GM13977 (cell line): ENCODE results near the gene ARHGAP10.
"Not testable (repeated sequence)": the region's sequence is repeated elsewhere in the genome, so short reads cannot be mapped to it uniquely, and the experiment has no call there.

Experiments
- DNase-seq: peaks from one replicate; pipeline ENCODE4 v3.0.0; 2012; ENCODE audit warnings: low spot score
- in situ Hi-C: fragments of 300-500 bp; cut with MboI; formaldehyde crosslinking; loops from one replicate; pipeline ENCODE4 v1.12.0; 2022; ENCODE audit warnings: low sequenced_read_pairs, low pct_unique_long_range_greater_than_20kb, mixed read lengths, inconsistent platforms; ENCODE audit not compliant: unreplicated experiment
- TF ChIP-seq, protein P1 (sequence below): IDR thresholded peaks from 2 replicates; pipeline ENCODE4 v1.5.1; 2012; ENCODE audit warnings: mild to moderate bottlenecking, control low read depth; ENCODE audit not compliant: insufficient read depth; ENCODE audit errors: extremely low read depth, missing control alignments

ARHGAP10 gene

DNA sequence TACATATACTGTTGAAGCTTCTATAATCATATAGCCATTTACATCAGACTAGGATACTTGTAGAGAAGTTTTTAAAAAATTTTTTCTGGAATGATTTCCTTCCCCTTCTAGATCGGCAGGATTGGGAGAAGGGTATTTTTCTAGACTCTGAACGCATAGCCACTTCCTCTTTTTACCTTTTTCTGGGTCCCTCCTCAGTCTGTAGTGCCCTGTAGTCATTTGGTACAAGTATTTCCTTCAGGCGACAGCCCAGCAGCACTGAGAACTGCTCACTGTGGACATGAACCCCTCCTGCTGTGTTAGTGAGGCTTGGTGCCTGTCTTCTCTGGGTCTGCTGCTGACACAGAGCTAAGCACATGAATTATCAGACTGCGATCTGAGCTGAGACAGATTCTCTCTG is 255.4 kb downstream of the ARHGAP10 start:
- in situ Hi-C loops, result no loop called here
- TF ChIP-seq, protein P1, sequence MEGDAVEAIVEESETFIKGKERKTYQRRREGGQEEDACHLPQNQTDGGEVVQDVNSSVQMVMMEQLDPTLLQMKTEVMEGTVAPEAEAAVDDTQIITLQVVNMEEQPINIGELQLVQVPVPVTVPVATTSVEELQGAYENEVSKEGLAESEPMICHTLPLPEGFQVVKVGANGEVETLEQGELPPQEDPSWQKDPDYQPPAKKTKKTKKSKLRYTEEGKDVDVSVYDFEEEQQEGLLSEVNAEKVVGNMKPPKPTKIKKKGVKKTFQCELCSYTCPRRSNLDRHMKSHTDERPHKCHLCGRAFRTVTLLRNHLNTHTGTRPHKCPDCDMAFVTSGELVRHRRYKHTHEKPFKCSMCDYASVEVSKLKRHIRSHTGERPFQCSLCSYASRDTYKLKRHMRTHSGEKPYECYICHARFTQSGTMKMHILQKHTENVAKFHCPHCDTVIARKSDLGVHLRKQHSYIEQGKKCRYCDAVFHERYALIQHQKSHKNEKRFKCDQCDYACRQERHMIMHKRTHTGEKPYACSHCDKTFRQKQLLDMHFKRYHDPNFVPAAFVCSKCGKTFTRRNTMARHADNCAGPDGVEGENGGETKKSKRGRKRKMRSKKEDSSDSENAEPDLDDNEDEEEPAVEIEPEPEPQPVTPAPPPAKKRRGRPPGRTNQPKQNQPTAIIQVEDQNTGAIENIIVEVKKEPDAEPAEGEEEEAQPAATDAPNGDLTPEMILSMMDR, result no peak
- no peak for DNase-seq

DNA sequence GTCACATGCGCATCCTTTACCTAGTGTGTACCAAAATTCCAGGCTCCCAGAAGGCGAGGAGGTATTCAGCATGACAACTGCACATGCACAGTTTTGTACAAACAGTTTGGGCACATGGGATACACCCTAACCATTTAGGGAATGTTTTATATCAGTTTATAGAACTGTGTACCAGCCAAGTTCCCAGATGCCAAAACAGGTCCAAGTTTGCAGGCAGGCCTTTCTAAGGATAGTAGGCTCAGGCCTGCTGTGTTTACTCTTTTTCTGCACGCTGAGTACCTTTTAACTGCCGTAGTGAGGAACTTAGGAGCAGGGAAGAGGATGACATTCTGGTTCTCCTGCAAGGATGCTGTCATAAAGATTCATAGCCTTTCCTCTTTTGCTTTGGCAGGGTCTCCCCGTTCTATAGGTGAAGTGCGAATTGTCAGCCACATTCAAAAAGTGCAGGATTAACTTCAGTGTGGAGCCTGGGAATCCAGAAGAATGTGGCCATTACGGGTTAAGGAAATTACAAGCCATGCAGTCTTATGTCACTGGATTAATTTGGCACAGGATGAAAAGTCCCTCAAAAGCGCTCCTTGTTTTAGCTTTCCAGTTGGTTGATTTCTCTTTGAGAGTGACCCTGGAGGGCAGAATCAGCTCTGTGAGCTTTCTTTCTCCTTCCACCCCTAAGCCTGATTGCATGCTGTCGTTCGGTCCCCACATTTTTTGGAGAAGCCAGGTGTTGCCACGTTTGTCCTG is 259.8 kb downstream of the ARHGAP10 start:
- in situ Hi-C loops, result no loop called here
- TF ChIP-seq, protein P1, result no peak
- DNase-seq, result no peak

DNA sequence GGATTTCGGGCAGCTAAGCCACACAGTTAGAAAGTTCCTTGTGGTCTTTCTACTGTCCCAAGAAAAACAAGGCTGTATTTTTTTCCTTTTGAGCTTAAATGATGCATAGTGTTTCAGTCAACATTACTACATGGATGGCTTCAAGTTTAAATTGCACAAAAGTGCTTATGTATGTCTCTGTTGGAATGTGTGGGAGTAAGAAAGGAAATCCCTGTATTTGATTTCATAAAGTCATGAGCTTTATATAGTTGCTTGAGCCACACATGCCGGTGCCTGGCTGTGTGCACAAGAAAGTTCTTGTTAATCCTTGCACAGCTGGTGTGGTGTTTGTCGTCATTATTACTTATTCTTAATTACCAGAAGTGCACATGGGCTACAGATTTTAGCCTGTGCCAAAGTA is 262.2 kb downstream of the ARHGAP10 start:
- in situ Hi-C loops, result no loop called here
- TF ChIP-seq, protein P1, result no peak
- no peak for DNase-seq

DNA sequence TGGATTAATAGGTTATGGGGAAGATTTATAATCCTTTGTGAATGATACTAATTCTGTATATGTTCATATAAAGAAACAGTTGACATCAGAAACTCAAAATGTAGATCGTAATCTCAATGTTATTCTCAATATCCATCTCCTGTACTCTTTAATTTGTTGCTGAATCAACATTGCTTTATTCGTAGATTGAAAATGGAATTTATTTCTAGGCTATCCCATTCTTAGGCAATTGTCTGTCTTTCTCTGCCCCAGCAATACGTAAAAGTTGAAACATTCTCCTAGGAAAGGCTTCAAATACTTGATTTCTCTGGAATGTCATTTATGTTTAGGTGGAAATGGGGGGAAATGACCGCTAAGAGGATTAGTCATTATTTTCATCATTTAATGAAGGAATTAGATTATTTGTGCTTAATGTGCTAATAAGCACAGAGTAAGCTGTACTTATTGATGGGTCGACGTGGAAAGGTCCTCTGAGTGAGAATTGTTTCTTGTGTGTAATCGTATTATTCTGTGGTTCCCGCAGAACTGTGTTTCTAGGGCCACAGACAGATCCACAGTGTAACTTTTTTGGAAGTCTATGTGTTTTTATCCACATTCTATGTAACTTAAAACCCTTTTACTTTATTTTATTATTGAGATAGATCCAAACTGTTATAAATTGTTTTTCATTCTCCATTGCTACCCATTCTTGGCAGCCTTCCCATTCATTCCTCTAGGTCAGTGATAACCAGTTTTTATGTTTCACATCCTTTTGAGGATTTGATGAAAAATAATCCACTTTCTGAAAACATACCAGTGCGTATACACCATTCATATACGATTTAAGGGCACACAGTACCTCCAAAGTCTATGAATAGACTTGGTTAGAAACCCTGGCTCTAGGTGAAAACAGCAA is 262.9 kb downstream of the ARHGAP10 start:
- TF ChIP-seq, protein P1, result no peak
- DNase-seq, result no peak
- in situ Hi-C loops, result no loop called here

DNA sequence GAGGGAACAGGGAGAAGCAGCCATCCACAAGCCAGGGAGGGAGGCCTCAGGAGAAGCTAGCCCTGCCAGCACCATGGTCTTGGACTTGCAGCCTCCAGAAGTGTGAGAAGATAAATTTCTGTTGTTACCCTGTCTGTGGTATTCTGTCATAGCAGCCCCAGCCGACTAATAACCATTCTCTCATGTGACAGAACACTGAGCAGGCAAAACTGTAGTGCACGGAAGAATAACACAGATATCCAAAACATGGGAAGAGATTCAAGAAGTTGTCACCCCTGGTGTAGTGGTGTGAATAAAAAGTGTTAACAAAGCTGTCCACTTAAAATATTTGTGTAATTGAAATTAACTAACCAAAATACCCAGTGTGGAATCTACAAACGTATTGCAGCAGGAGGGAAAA is 265.0 kb downstream of the ARHGAP10 start:
- TF ChIP-seq, protein P1, result no peak
- in situ Hi-C loops, result no loop called here
- no peak for DNase-seq

DNA sequence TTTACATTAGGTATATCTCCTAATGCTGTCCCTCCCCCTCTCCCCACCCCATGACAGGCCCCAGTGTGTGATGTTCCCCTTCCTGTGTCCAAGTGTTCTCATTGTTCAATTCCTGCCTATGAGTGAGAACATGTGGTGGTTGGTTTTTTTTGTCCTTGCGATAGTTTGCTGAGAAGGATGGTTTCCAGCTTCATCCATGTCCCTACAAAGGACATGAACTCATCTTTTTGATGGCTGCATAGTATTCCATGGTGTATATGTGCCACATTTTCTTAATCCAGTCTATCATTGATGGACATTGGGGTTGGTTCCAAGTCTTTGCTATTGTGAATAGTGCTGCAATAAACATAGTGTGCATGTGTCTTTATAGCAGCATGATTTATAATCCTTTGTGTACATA is 268.1 kb downstream of the ARHGAP10 start:
- in situ Hi-C loops, DNase-seq: not testable (repeated sequence)

DNA sequence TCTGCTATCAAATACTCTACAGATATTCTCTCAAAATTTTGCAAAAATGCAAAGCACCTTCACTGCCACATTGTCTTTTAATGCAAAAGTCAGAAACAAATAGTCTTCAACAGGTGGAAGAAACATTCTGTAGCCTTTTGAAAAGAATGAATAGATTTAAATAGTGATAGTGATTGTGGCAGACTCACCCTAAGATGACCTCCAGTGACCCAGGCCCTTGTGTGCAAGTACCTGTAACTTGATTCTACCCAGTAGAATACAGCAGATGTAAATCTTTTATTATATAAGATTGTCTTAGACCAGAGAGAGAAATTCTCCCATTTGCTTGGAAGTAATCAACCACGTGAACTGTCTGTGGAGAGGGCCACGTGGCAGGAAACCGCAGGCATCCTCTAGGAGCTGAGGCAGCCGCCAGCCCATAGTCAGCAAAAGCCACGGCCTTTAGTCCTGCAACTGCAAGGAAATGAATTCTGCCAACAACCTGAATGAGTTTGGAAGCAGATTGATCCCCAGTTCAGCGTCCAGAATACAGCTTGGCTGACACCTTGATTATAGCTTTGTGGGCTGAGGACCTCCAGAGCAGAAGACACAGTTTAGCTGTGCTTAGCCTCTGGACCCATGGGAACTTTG is 272.5 kb downstream of the ARHGAP10 start:
- TF ChIP-seq, protein P1, result no peak
- in situ Hi-C loops, result no loop called here
- DNase-seq, result no peak
